Mesothelial cell of epicardium (in vitro differentiated cells): ENCODE results near the gene KCNS3. TPM values are rescaled to one million over a fixed set of nuclear protein-coding genes. Genes with fewer than 3 reads are reported as not detected.

ENCODE experiments used
- DNase-seq, 2 experiments: peaks; one replicate each; pipeline ENCODE4 v3.0.0; 2021; ENCODE audit warnings: low spot score in 2 of 2; ENCODE audit not compliant: unreplicated experiment in 2 of 2
- H3K27ac Mint-ChIP-seq: 2 replicates; pipeline ENCODE4 v1.8.0; 2021; ENCODE audit warnings: mixed read lengths
- H3K27me3 Mint-ChIP-seq: 2 replicates; pipeline ENCODE4 v1.8.0; 2021; ENCODE audit warnings: low read depth, mixed read lengths
- H3K36me3 Mint-ChIP-seq: 2 replicates; pipeline ENCODE4 v1.8.0; 2021; ENCODE audit warnings: mixed read lengths
- H3K4me1 Mint-ChIP-seq: 2 replicates; pipeline ENCODE4 v1.8.0; 2021; ENCODE audit warnings: mixed read lengths
- H3K4me3 Mint-ChIP-seq: 2 replicates; pipeline ENCODE4 v1.8.0; 2021; ENCODE audit warnings: mild to moderate bottlenecking, moderate library complexity, mixed read lengths
- H3K9me3 Mint-ChIP-seq: 2 replicates; pipeline ENCODE4 v1.8.0; 2021; ENCODE audit warnings: mixed read lengths
- CTCF ChIP-seq: fragments of 200-600 bp; sonication (generic); IDR thresholded peaks from one replicate; pipeline ENCODE4 v1.5.0; 2021; ENCODE audit warnings: antibody characterized with exemption; ENCODE audit not compliant: unreplicated experiment
- total RNA-seq: library from RNA; stranded (reverse); gene quantifications from 3 replicates; pipeline ENCODE4 v1.2.1, GENCODE V29; 2021

Gene KCNS3
- total RNA-seq, 1 donor from 2014 or later: 2.4 TPM

GRCh38 chr2:17851731-17852585 is 26.5 kb upstream of the KCNS3 start:
- no peaks in the 10 kb centered on the region for H3K36me3 Mint-ChIP-seq
- TF ChIP-seq CTCF: peak; percentile 74
- H3K4me3 Mint-ChIP-seq: no peak overlapping the region
- H3K4me1 Mint-ChIP-seq: no peaks in the 10 kb centered on the region
- DNase-seq: peak in 1 of 2 experiments; percentile 62
- H3K27ac Mint-ChIP-seq: no peak overlapping the region
- H3K9me3 Mint-ChIP-seq: no peaks in the 10 kb centered on the region
- peaks cover 32% of the 10 kb centered on the region for H3K27me3 Mint-ChIP-seq

DNA sequence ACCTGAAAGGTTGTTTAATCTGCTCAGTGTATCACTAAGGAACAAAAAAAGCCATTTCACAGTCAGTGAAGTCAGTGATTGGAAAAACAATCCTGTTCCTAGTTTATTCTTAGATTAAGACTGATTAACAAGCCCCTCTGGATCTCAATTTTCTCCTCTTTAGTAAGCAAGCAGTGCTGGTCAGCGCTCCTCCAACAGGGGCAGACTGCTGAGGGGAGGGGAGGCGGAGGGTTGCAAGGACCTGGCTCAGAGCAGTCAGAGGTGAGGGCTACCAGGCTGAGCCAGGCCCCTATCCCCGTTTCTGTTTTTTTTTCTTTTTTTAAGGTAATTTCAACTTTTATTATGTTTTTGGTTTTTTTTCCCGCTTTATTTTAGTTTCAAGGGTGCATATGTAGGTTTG is 24.7 kb upstream of the KCNS3 start:
- no peaks in the 10 kb centered on the region for H3K4me1 Mint-ChIP-seq
- no peak for DNase-seq
- TF ChIP-seq CTCF: no peak
- H3K4me3 Mint-ChIP-seq: no peak overlapping the region
- H3K27ac Mint-ChIP-seq: no peak overlapping the region
- H3K27me3 Mint-ChIP-seq: peaks cover 46% of the 10 kb centered on the region
- no peaks in the 10 kb centered on the region for H3K9me3 Mint-ChIP-seq
- no peaks in the 10 kb centered on the region for H3K36me3 Mint-ChIP-seq

- no peaks in the 10 kb centered on the region for H3K9me3 Mint-ChIP-seq
- no peak for TF ChIP-seq CTCF
- H3K27me3 Mint-ChIP-seq: peaks cover 66% of the 10 kb centered on the region
- no peaks in the 10 kb centered on the region for H3K36me3 Mint-ChIP-seq
- no peak for DNase-seq
- H3K4me3 Mint-ChIP-seq: no peak overlapping the region
- no peaks in the 10 kb centered on the region for H3K4me1 Mint-ChIP-seq
- no peak overlapping the region for H3K27ac Mint-ChIP-seq
These were observed 21.4 kb upstream of the KCNS3 start for GRCh38 chr2:17857021-17857420.

GRCh38 chr2:17858064-17858463 is 20.4 kb upstream of the KCNS3 start:
- no peaks in the 10 kb centered on the region for H3K36me3 Mint-ChIP-seq
- H3K9me3 Mint-ChIP-seq: no peaks in the 10 kb centered on the region
- no peak overlapping the region for H3K4me3 Mint-ChIP-seq
- no peak for DNase-seq
- peaks cover 70% of the 10 kb centered on the region for H3K27me3 Mint-ChIP-seq
- H3K27ac Mint-ChIP-seq: no peak overlapping the region
- H3K4me1 Mint-ChIP-seq: no peaks in the 10 kb centered on the region
- TF ChIP-seq CTCF: no peak

DNA sequence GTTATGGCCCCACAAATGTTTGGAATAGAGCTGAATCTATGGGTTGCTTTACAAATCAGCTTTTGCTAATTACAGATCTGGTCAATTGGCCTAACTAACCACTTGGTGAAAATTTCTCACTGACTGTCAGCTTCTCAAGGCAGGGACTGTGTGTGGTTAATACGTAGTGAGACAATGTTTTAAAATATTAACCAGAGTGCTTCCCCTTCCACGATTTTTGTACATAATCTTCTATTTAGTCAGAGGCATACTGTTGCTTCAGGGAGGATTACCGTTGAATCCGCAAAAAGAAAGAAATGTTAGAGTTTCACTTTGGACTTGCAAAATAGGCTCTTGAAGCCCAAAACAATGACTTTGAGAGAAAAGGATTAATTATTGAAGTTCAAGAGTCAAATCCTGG is 14.9 kb upstream of the KCNS3 start:
- peaks cover 33% of the 10 kb centered on the region for H3K27me3 Mint-ChIP-seq
- TF ChIP-seq CTCF: no peak
- no peak overlapping the region for H3K27ac Mint-ChIP-seq
- H3K4me1 Mint-ChIP-seq: no peaks in the 10 kb centered on the region
- DNase-seq: no peak
- H3K4me3 Mint-ChIP-seq: no peak overlapping the region
- no peaks in the 10 kb centered on the region for H3K36me3 Mint-ChIP-seq
- H3K9me3 Mint-ChIP-seq: no peaks in the 10 kb centered on the region
